HG03060 (cell line): ENCODE data around the gene TLK2.

Source experiments
- ATAC-seq: cut with Tn5 transposase; IDR thresholded peaks from one replicate; pipeline ENCODE4 v1.9.1; 2021; ENCODE audit warnings: low read depth, moderate number of reproducible peaks; ENCODE audit not compliant: unreplicated experiment

TLK2 gene

DNA sequence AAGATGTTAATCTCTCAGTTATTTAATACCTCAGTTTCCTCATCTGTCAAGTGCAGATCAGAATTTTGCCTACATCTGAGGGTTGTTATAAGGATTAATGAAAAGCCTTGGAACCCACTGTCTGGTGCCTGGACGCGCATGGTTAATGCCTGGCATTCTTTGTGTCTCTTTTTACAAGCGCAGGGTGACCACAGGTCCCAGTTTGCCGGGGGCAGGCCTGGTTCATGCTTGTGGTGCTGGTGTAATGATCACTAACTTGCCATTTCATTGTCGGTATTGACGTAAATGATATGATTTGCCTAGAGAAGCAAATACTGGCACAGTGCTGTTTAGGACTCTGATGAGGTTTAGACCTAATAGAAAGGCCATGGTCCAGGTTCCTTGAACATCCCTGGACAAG, 172.0 kb downstream of the TLK2 start:
- ATAC-seq: no peak

- ATAC-seq: no peak
These were observed 173.8 kb downstream of the TLK2 start for GRCh38 chr17:62652251-62653001.

GRCh38 chr17:62653002-62653825, 174.6 kb downstream of the TLK2 start:
- ATAC-seq: peak; percentile 75

- ATAC-seq: no peak
These were observed 175.5 kb downstream of the TLK2 start for GRCh38 chr17:62653826-62654761.

DNA sequence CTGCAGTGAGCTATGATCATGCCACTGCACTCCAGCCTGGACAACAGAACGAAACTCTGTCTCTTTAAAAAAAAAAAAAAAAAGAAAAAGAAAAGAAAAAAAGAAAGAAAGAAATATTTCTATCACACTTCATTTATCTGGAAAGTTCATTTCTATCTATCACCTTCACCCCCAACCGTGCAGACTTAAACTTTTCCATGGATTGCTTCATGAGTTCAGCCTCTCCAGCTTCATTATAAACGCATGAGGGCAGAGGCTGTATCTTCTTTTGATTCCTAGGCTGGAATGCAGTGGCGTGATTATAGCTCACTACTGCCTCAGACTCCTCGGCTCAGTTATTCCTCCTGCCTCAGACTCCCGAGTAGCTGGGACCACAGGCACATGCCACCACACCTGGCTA, 177.0 kb downstream of the TLK2 start:
- ATAC-seq: no peak

- ATAC-seq: no peak
These were observed 177.8 kb downstream of the TLK2 start for GRCh38 chr17:62656446-62656845.

GRCh38 chr17:62657145-62657665, 178.6 kb downstream of the TLK2 start:
- ATAC-seq: no peak

DNA sequence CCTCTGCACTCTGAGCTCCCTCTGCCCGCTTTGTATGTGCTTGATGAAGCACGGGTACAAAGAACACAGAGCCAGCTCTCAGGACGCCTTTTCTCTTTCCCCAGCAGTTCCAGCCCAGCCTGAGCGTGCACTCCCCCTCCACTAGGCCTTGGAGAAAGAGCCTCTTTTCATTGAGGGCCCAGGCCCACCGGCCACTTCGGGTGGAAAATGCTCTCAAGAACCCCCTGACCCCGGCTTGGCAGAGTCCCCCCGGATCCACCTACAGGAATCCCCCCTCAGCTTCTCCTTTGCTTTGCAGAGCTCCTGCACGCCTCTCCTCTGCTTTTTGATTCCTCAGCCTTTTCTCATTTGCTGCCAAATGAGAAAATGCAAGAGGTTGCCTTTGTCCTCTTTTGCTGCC, 179.1 kb downstream of the TLK2 start:
- no peak for ATAC-seq

DNA sequence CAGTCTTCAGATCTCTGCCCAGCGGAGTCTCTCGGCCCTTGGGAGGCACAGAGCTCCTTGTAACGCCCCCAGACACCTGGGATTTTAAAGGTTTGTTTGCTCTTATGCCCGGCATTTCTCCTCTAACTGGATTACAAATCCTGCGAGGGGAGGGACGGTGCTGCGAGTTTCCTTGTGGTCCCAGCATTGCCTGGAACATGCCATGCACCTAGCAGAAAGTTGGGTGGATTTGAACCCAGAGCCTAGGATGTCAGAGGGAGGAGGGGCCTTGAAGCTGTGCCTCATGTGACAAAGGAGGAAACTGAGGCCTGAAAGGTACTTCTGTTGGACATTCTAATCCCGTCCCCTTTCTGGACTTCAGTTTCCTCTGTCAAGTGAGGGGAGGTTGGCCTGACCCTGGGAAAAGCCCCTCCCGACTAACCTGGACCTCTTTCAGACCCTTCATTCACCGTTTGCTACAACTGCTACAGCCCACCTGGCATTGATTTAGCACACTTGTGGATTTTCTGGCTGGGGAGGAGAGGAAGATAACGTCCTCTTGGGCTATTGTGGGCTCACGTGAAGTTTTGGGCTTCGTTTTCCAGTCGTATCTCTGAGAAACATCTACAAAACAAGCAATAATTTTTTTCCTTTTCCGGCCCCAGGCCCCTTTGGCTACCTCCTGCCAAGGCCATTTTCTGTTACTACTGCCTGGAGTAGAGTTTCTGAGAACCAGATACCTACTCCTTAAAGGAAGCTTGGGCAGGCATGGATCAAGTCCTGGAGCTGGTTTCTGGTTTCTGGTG, 179.7 kb downstream of the TLK2 start:
- no peak for ATAC-seq

GRCh38 chr17:62660629-62661118, 182.0 kb downstream of the TLK2 start:
- ATAC-seq: no peak

GRCh38 chr17:62661337-62661736, 182.7 kb downstream of the TLK2 start:
- no peak for ATAC-seq

DNA sequence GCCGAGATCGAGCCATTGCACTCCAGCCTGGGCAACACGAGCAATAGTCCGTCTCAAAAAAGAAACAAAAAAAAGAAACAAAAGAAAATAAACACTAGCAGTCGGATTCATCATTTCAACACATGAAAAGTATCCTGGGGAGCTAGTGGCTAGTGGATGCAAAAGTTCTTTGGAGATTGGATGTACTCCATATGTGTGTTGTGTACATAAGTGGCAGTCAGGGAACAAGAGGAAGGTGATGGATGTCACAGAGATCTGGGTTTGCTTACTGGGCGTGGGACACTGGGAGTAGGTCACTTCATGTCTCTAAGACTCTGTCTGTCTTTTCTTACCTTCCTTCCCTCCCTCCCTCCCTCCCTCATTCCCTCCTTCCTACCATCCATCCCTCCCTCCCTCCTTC, 184.2 kb downstream of the TLK2 start:
- ATAC-seq: no peak
